ENCODE results near the gene RPA3. TPM values are rescaled to one million over a fixed set of nuclear protein-coding genes. Genes with fewer than 3 reads are reported as not detected.

RPA3 gene
- total and polyA plus RNA-seq, 9 of the 15 experiments (the other 6 are each of a cell fraction or from before 2014, with no cell fraction given): 68.5 to 265 (median 125) TPM

DNA sequence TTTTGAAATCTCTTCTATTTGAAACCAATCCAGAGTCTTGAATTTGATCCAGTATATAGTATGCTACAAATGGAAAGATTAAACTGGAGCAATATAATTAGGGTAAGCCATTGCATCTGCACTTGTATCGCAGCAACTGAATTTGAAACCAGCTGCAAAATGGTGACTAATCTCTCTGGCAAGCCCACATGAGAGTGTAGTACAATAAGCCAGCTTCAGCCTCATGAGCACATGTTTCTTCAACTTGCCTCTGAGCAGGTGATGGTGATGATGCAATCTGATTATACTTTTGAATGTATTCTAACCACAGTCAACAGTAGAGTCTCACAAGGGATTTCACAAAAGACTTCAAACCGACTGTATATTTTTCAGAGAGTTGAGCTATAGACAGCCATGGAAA lies 829 bp upstream of the RPA3 start (continued):
- TF ChIP-seq, protein P1, sequence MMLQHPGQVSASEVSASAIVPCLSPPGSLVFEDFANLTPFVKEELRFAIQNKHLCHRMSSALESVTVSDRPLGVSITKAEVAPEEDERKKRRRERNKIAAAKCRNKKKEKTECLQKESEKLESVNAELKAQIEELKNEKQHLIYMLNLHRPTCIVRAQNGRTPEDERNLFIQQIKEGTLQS (IDR thresholded peaks at IDR 0.05): peak; percentile 97
- TF ChIP-seq, protein P1 (CRISPR knock-in tag; conservative IDR thresholded peaks at IDR 0.05): no peak
- TF ChIP-seq CEBPB (tag; IDR thresholded peaks at IDR 0.05) (peak; percentile 90), BHLHE40 (IDR thresholded peaks at IDR 0.05; ENCODE audit: low read length) (0 out of 2 replicates have a peak, but pooled peaks have one; percentile 33), SOX6 (IDR thresholded peaks at IDR 0.05) (peak; percentile 40; the same call in 1 of the 2 replicates), JUN (IDR thresholded peaks at IDR 0.05; ENCODE audit: borderline replicate concordance, low read depth, low read length) (peak; percentile 37; the same call in 1 of the 2 replicates), JUN (CRISPR knock-in tag; IDR thresholded peaks at IDR 0.05; ENCODE audit: borderline replicate concordance) (no peak), CEBPG (CRISPR knock-in tag; IDR thresholded peaks at IDR 0.05) (peak; percentile 68), CEBPG (tag; conservative IDR thresholded peaks at IDR 0.05 in 1 of 2, IDR thresholded peaks at IDR 0.05 in 1 of 2) (peak; percentile 96 to 97), FOSL1 (tag; conservative IDR thresholded peaks at IDR 0.05) (peak; percentile 29)

DNA sequence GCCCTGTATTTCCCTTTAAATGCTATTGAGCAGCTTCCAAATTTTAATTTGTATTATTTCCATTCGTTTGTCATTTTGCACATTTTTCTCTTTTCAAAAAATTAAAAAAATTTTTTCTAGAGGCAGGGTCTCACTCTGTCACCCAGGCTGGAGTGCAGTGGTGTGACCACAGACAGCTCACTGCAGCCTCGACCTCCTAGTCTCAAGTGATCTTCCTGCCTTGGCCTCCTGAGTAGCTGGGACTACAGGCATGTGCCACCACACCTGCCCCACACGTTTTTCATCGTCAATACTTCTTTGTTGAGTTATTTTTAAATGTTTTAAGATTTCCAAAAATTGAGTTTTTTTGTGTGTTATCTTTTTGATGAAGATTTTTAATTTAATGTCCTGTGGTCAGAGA lies 4.7 kb downstream of the RPA3 start:
- DNase-seq (ENCODE audit: extremely low read depth in 1 of 4, low spot score in 3 of 4): no peak
- H2AFZ ChIP-seq (ENCODE audit: low read depth, low read length): no peak overlapping the region
- no peak overlapping the region for H3K4me2 ChIP-seq (ENCODE audit: insufficient read depth, low read length)
- H3K27me3 ChIP-seq (ENCODE audit: control insufficient read depth in 2 of 2, insufficient read depth in 2 of 2, low read length in 2 of 2): no peaks in the 10 kb centered on the region
- CTCF ChIA-PET (ENCODE audit: low intra/inter-chr PET ratio): no interaction called here
- no peak for FAIRE-seq
- H3K9me3 ChIP-seq (replicated peaks; ENCODE audit: control insufficient read depth, insufficient read depth, low read depth, low read length): no peaks in the 10 kb centered on the region
- H4K20me1 ChIP-seq (replicated peaks; ENCODE audit: control insufficient read depth, insufficient read depth, low read length): no peaks in the 10 kb centered on the region
- POLR2A ChIA-PET: no interaction called here
- no peak overlapping the region for H3K9ac ChIP-seq (ENCODE audit: insufficient read depth in 1 of 2, low read depth in 2 of 2, low read length in 2 of 2)
- in situ Hi-C loops (cut with MboI) (no loop called here), intact Hi-C loops (cut with micrococcal nuclease) (no loop called here)
- TF ChIP-seq SMARCB1 (IDR thresholded peaks at IDR 0.05; ENCODE audit: insufficient read length, low read depth) (no peak), HNRNPL (IDR thresholded peaks at IDR 0.05; ENCODE audit: low read depth, low read length) (no peak), ZNF197 (CRISPR knock-in tag; IDR thresholded peaks at IDR 0.05; ENCODE audit: low read depth) (no peak), HDAC6 (IDR thresholded peaks at IDR 0.05; ENCODE audit: low read depth, low read length) (no peak), ZNF311 (CRISPR knock-in tag; IDR thresholded peaks at IDR 0.05) (no peak), NELFE (IDR thresholded peaks at IDR 0.05; ENCODE audit: insufficient read depth, insufficient read length) (no peak)
- TF ChIP-seq, protein P2, sequence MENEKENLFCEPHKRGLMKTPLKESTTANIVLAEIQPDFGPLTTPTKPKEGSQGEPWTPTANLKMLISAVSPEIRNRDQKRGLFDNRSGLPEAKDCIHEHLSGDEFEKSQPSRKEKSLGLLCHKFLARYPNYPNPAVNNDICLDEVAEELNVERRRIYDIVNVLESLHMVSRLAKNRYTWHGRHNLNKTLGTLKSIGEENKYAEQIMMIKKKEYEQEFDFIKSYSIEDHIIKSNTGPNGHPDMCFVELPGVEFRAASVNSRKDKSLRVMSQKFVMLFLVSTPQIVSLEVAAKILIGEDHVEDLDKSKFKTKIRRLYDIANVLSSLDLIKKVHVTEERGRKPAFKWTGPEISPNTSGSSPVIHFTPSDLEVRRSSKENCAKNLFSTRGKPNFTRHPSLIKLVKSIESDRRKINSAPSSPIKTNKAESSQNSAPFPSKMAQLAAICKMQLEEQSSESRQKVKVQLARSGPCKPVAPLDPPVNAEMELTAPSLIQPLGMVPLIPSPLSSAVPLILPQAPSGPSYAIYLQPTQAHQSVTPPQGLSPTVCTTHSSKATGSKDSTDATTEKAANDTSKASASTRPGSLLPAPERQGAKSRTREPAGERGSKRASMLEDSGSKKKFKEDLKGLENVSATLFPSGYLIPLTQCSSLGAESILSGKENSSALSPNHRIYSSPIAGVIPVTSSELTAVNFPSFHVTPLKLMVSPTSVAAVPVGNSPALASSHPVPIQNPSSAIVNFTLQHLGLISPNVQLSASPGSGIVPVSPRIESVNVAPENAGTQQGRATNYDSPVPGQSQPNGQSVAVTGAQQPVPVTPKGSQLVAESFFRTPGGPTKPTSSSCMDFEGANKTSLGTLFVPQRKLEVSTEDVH (IDR thresholded peaks at IDR 0.05; ENCODE audit: low read depth, partially characterized antibody): no peak
- H3K79me2 ChIP-seq (ENCODE audit: control insufficient read depth, insufficient read depth, low read length): no peaks in the 10 kb centered on the region
- 13% methylated on average over 4 of the region's 4 CpGs for WGBS (ENCODE audit: insufficient coverage, low coverage, missing lambda C conversion rate)
- no peak overlapping the region for H3K4me3 ChIP-seq
- no peaks in the 10 kb centered on the region for H3K36me3 ChIP-seq (ENCODE audit: control insufficient read depth, insufficient read depth, low read length)
- BruUV-seq (replicated peaks): no TSS peak
- no peak for ATAC-seq
- H3K4me1 ChIP-seq (replicated peaks in 1 of 2; ENCODE audit: control insufficient read depth in 2 of 2, insufficient read depth in 2 of 2, low read length in 2 of 2): no peaks in the 10 kb centered on the region
- H3K9me1 ChIP-seq (ENCODE audit: control insufficient read depth, insufficient read depth, low read length): no peaks in the 10 kb centered on the region
- no peak overlapping the region for H3K27ac ChIP-seq (ENCODE audit: extremely low read depth, low read depth, low read length)
